GM12875 (cell line): ENCODE results near the gene CNTN6.

Experiments
- H3K4me3 ChIP-seq: one replicate; pipeline ENCODE4 v1.5.1; 2011; ENCODE audit warnings: low read depth, low read length, control low read depth
- TF ChIP-seq, protein P1 (sequence below): IDR thresholded peaks from 2 replicates; pipeline ENCODE4 v1.5.1; 2011; ENCODE audit warnings: low read depth, mild to moderate bottlenecking, control low read depth, inconsistent platforms, low read length, moderate library complexity, borderline replicate concordance; ENCODE audit not compliant: insufficient read depth

Gene CNTN6

GRCh38 chr3:1092771-1093170 is at the start of gene CNTN6:
CNTN6 (plus strand) TSS chr3:1093024; CDS start chr3:1148009, 54,985 bp downstream.
- no peak within 1 kb of the TSS for H3K4me3 ChIP-seq
- TF ChIP-seq, protein P1, sequence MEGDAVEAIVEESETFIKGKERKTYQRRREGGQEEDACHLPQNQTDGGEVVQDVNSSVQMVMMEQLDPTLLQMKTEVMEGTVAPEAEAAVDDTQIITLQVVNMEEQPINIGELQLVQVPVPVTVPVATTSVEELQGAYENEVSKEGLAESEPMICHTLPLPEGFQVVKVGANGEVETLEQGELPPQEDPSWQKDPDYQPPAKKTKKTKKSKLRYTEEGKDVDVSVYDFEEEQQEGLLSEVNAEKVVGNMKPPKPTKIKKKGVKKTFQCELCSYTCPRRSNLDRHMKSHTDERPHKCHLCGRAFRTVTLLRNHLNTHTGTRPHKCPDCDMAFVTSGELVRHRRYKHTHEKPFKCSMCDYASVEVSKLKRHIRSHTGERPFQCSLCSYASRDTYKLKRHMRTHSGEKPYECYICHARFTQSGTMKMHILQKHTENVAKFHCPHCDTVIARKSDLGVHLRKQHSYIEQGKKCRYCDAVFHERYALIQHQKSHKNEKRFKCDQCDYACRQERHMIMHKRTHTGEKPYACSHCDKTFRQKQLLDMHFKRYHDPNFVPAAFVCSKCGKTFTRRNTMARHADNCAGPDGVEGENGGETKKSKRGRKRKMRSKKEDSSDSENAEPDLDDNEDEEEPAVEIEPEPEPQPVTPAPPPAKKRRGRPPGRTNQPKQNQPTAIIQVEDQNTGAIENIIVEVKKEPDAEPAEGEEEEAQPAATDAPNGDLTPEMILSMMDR: no peak

DNA sequence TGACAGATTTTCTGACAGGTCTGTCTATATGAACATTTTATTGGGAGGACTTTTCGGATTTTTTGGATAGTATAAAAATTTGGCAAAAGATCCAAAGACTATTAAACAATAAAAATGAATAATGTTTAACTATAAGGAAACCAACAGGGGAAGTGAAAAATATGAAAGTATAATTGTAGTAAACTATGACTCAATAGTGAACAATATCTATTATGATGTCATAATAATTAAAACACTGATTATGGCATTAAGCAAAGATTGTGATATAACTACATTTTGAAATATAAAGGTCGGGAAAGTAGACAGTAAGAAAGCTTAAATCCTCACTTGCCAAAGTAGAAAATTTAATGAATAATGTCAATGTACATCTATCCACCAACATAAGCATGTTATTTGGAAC is 44.3 kb upstream of the CNTN6 start:
- TF ChIP-seq, protein P1: no peak
- H3K4me3 ChIP-seq: no peak overlapping the region

GRCh38 chr3:1055870-1056269 is 37.0 kb upstream of the CNTN6 start:
- TF ChIP-seq, protein P1: no peak
- H3K4me3 ChIP-seq: no peak overlapping the region

DNA sequence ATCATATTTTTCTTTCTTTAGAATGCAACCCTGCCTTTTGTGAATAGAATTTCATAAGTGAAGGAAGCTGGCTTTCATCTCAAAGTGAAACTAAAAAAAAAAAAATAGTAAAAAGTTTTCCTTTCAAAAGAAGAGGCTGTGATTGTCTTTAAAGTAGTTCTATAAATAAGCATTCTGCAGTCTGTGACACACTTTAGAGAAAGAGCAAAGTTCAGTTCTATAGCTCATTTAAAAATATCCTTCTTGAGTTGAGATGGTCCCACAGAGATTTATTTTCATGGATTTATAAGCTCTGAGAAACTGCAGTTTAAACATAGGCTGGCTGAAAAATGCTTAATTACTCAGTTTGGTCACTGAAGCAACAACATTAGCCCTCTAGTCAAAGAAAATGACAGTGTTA is 36.1 kb upstream of the CNTN6 start:
- H3K4me3 ChIP-seq: no peak overlapping the region
- TF ChIP-seq, protein P1: no peak

DNA sequence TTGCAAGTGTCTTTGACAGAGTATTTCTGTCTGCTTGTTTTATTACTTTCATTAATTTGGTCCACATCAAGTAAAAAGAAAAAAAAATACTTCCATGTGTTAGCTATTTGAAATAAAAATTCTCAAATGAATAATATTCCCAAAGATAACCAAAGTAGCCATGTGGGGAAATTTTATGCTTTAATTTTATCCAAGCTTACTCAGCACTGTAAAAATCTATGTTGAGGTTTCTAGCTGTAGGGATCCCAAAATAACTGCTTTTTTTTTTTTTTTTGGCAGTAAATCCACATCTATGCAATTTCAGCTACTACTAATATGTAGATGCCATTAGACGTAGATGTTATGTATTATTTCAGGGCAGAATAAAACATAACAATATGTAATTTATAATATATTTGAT is 35.4 kb upstream of the CNTN6 start:
- TF ChIP-seq, protein P1: no peak
- no peak overlapping the region for H3K4me3 ChIP-seq

GRCh38 chr3:1068985-1069384 is 23.8 kb upstream of the CNTN6 start:
- TF ChIP-seq, protein P1: no peak
- no peak overlapping the region for H3K4me3 ChIP-seq

- H3K4me3 ChIP-seq: no peak overlapping the region
- TF ChIP-seq, protein P1: no peak
Observed at GRCh38 chr3:1072041-1072440, 20.8 kb upstream of the CNTN6 start.
